ENCODE measurements around the gene KLF3.

DNA sequence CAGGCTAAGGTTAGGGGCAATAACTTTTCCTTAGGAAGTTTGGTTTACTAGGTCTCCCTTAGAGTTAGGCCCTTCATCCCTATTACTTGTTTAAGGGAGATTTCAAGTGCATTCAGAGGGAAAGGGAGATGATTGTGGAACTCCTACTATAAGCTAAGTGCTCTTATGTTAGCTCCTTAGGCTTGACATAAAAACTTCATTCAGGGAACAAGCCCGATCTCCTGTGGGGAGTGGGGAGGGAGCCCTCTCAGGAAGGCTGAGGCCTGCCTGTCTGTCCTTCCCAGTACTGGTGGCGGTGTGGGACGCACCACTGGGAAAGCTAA lies 8.0 kb downstream of the KLF3 start:
- TF ChIP-seq, protein P1, sequence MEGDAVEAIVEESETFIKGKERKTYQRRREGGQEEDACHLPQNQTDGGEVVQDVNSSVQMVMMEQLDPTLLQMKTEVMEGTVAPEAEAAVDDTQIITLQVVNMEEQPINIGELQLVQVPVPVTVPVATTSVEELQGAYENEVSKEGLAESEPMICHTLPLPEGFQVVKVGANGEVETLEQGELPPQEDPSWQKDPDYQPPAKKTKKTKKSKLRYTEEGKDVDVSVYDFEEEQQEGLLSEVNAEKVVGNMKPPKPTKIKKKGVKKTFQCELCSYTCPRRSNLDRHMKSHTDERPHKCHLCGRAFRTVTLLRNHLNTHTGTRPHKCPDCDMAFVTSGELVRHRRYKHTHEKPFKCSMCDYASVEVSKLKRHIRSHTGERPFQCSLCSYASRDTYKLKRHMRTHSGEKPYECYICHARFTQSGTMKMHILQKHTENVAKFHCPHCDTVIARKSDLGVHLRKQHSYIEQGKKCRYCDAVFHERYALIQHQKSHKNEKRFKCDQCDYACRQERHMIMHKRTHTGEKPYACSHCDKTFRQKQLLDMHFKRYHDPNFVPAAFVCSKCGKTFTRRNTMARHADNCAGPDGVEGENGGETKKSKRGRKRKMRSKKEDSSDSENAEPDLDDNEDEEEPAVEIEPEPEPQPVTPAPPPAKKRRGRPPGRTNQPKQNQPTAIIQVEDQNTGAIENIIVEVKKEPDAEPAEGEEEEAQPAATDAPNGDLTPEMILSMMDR (conservative IDR thresholded peaks at IDR 0.05; ENCODE audit: low read depth, low read length) = no peak
- TF ChIP-seq EZH2phosphoT487 (IDR thresholded peaks at IDR 0.05; ENCODE audit: borderline replicate concordance, low read length) (no peak), EZH2 (IDR thresholded peaks at IDR 0.05; ENCODE audit: low read length, unreplicated experiment) (no peak)
